HCT116 (cell line): ENCODE results near the gene MPZ. TPM values are rescaled to one million over a fixed set of nuclear protein-coding genes. Genes with fewer than 3 reads are reported as not detected.

Experiments used
- ATAC-seq: fragments of 200-7000 bp; cut with Tn5 transposase; 2 replicates; pipeline ENCODE4 v1.9.1; 2020; ENCODE audit warnings: mild to moderate bottlenecking, moderate library complexity
- BruUV-seq: library from RNA; stranded (reverse); fragments of 400-500 nt; replicated peaks from 2 replicates; lab custom pipeline; 2021; lab: Mats Ljungman, UMichigan
- CTCF ChIA-PET: fragments of 300-600 bp; sonication (Branson Sonifier 250); formaldehyde crosslinking; loops from one replicate; lab custom pipeline; 2021; ENCODE audit warnings: antibody characterized with exemption; lab: Charles Lee
- POLR2A ChIA-PET: fragments of 300-600, 350-600 bp; sonication (Branson Sonifier 250); formaldehyde crosslinking; loops from one replicate; lab custom pipeline; 2021; ENCODE audit warnings: antibody characterized with exemption; lab: Charles Lee
- RAD21 ChIA-PET, 2 experiments: fragments of 300-600 bp; sonication (Branson Sonifier 250); formaldehyde crosslinking; loops; one replicate each; lab custom pipeline; 2023; ENCODE audit warnings: low total read pairs in 2 of 2; ENCODE audit not compliant: uncharacterized antibody in 2 of 2, unreplicated experiment in 2 of 2, low non-redundant PET in 1 of 2; lab: Charles Lee
- DNase-seq: peaks from one replicate; pipeline ENCODE4 v3.0.0-alpha.2; 2010; ENCODE audit warnings: low read depth, low spot score
- H2AFZ ChIP-seq: fragments of 200-600 bp; shearing (Covaris generic), sonication (generic); 2 replicates; pipeline ENCODE4 v1.6.1; 2017; ENCODE audit warnings: low read depth, mixed run types, mixed read lengths, antibody characterized with exemption, low read length; ENCODE audit not compliant: poor library complexity, severe bottlenecking
- H3K27ac ChIP-seq: 2 replicates; pipeline ENCODE4 v1.5.1; 2012; ENCODE audit warnings: low read depth, low read length
- H3K27me3 ChIP-seq: fragments of 200-600 bp; sonication (generic); 2 replicates; pipeline ENCODE4 v1.6.1; 2016; ENCODE audit warnings: mixed run types, low read length, mixed read lengths; ENCODE audit not compliant: insufficient read depth
- H3K36me3 ChIP-seq, 2 experiments: fragments of 200-500 bp in 1 of 2; fragments of 200-600 bp in 1 of 2; sonication (Bioruptor generic) in 1 of 2; sonication (generic) in 1 of 2; 2 replicates each; pipeline versions ENCODE4 v1.5.1 to v1.6.1; 2014 to 2016; ENCODE audit warnings: low read length in 2 of 2, inconsistent platforms in 1 of 2, mixed read lengths in 1 of 2, mixed run types in 1 of 2; ENCODE audit not compliant: insufficient read depth in 2 of 2, control insufficient read depth in 1 of 2
- H3K4me1 ChIP-seq, 2 experiments: fragments of 200-600 bp in 1 of 2; sonication (generic) in 1 of 2; 2 replicates each; pipeline versions ENCODE4 v1.5.1 to v1.6.1; 2012 to 2017; ENCODE audit warnings: low read length in 2 of 2, inconsistent platforms in 1 of 2, mild to moderate bottlenecking in 1 of 2, mixed read lengths in 1 of 2, mixed run types in 1 of 2, moderate library complexity in 1 of 2; ENCODE audit not compliant: insufficient read depth in 2 of 2, control insufficient read depth in 1 of 2
- H3K4me2 ChIP-seq: fragments of 200-600 bp; sonication (generic); 2 replicates; pipeline ENCODE4 v1.6.1; 2017; ENCODE audit warnings: mixed run types, low read length, mixed read lengths
- H3K4me3 ChIP-seq, 2 experiments: fragments of 200-600 bp in 1 of 2; sonication (generic) in 1 of 2; replicated peaks in 1 of 2; 2 replicates each; pipeline ENCODE4 v1.5.1; 2011 to 2016; ENCODE audit warnings: low read length in 2 of 2, control low read depth in 1 of 2, low read depth in 1 of 2, mild to moderate bottlenecking in 1 of 2, mixed read lengths in 1 of 2, mixed run types in 1 of 2
- H3K79me2 ChIP-seq: fragments of 200-600 bp; sonication (generic); 2 replicates; pipeline ENCODE4 v1.6.1; 2017; ENCODE audit warnings: mild to moderate bottlenecking, mixed run types, low read length, moderate library complexity, mixed read lengths; ENCODE audit not compliant: insufficient read depth
- H3K9ac ChIP-seq: fragments of 200-600 bp; sonication (generic); 2 replicates; pipeline ENCODE4 v1.6.1; 2016; ENCODE audit warnings: low read length, mixed read lengths
- H3K9me2 ChIP-seq: fragments of 200-600 bp; sonication (generic), shearing (Covaris generic); 2 replicates; pipeline ENCODE4 v1.6.1; 2017; ENCODE audit warnings: mixed run types, mild to moderate bottlenecking, moderate library complexity; ENCODE audit not compliant: insufficient read depth
- H3K9me3 ChIP-seq, 2 experiments: fragments of 200-500 bp in 1 of 2; fragments of 200-600 bp in 1 of 2; sonication (Bioruptor generic) in 1 of 2; sonication (generic) in 1 of 2; 2 replicates each; pipeline ENCODE4 v1.6.1; 2014 to 2017; ENCODE audit warnings: low read length in 2 of 2, mixed read lengths in 2 of 2, inconsistent platforms in 1 of 2, low read depth in 1 of 2, mild to moderate bottlenecking in 1 of 2, mixed run types in 1 of 2, moderate library complexity in 1 of 2; ENCODE audit not compliant: control insufficient read depth in 1 of 2, insufficient read depth in 1 of 2
- H4K20me1 ChIP-seq: fragments of 200-600 bp; sonication (generic), shearing (Covaris generic); 2 replicates; pipeline ENCODE4 v1.6.1; 2017; ENCODE audit warnings: mixed run types, mild to moderate bottlenecking, moderate library complexity; ENCODE audit not compliant: insufficient read depth
- CBX3 ChIP-seq: IDR thresholded peaks from 2 replicates; pipeline ENCODE4 v1.6.1; 2012; ENCODE audit warnings: low read depth
- CTCF ChIP-seq, 3 experiments: fragments of 200-600 bp in 1 of 3; sonication (generic) in 1 of 3; IDR thresholded peaks in 2 of 3; conservative IDR thresholded peaks in 1 of 3; 2 replicates each; pipeline ENCODE4 v1.5.1; 2012 to 2017; ENCODE audit warnings: low read depth in 2 of 3, low read length in 2 of 3, antibody characterized with exemption in 1 of 3, borderline replicate concordance in 1 of 3, control low read depth in 1 of 3, mild to moderate bottlenecking in 1 of 3, mixed read lengths in 1 of 3, mixed run types in 1 of 3, moderate library complexity in 1 of 3; ENCODE audit not compliant: insufficient read depth in 1 of 3
- ELF1 ChIP-seq: IDR thresholded peaks from 2 replicates; pipeline ENCODE4 v1.6.1; 2012; ENCODE audit warnings: low read depth, borderline replicate concordance
- EZH2 ChIP-seq: fragments of 200-600 bp; sonication (generic); IDR thresholded peaks from 2 replicates; pipeline ENCODE4 v1.6.1; 2017; ENCODE audit warnings: antibody characterized with exemption, mixed run types
- EZH2phosphoT487 ChIP-seq: fragments of 200-600 bp; IDR thresholded peaks from 2 replicates; pipeline ENCODE4 v1.6.1; 2018; ENCODE audit warnings: antibody characterized with exemption, borderline replicate concordance
- REST ChIP-seq: IDR thresholded peaks from 2 replicates; pipeline ENCODE4 v1.6.1; 2012; ENCODE audit warnings: low read depth
- SIN3A ChIP-seq: IDR thresholded peaks from 2 replicates; pipeline ENCODE4 v1.6.1; 2012; ENCODE audit warnings: low read depth
- SP1 ChIP-seq: IDR thresholded peaks from 2 replicates; pipeline ENCODE4 v1.6.1; 2012; ENCODE audit warnings: low read depth
- SRF ChIP-seq: IDR thresholded peaks from 2 replicates; pipeline ENCODE4 v1.6.1; 2012; ENCODE audit warnings: low read depth
- YY1 ChIP-seq: IDR thresholded peaks from 2 replicates; pipeline ENCODE4 v1.6.1; 2011; ENCODE audit warnings: low read length, low read depth, moderate library complexity, mild to moderate bottlenecking; ENCODE audit not compliant: insufficient replicate concordance; ENCODE audit errors: extremely low read depth
- intact Hi-C: fragments of 100-400 bp; cut with micrococcal nuclease; formaldehyde crosslinking; loops from 2 replicates; pipeline ENCODE4 v1.10.0; 2022
- total RNA-seq: library from RNA; stranded (reverse); gene quantifications from one replicate; pipeline ENCODE4 v1.2.1, GENCODE V29; 2021; ENCODE audit not compliant: unreplicated experiment

The MPZ gene
- total RNA-seq, 1 experiment from 2014 or later = 3.6 TPM

GRCh38 chr1:161307892-161308638 lies 1.7 kb downstream of the MPZ start:
- H2AFZ ChIP-seq = no peak overlapping the region
- RAD21 ChIA-PET = no interaction called here
- H3K79me2 ChIP-seq = peaks cover 6% of the 10 kb centered on the region
- TF ChIP-seq EZH2 (no peak), CBX3 (no peak), ELF1 (no peak)
- CTCF ChIA-PET = no interaction called here
- ATAC-seq = no peak
- no peaks in the 10 kb centered on the region for H3K9me2 ChIP-seq
- no peak for DNase-seq
- intact Hi-C loops = no loop called here
- no peaks in the 10 kb centered on the region for H3K36me3 ChIP-seq
- H3K9ac ChIP-seq = no peak overlapping the region
- peaks cover 8 to 31% of the 10 kb centered on the region in 2 experiments; a peak in 3 of 4 replicates for H3K4me1 ChIP-seq
- H3K4me3 ChIP-seq = no peak overlapping the region
- no TSS peak for BruUV-seq
- no peaks in the 10 kb centered on the region for H3K9me3 ChIP-seq
- no peaks in the 10 kb centered on the region for H4K20me1 ChIP-seq
- no peak overlapping the region for H3K27ac ChIP-seq
- H3K4me2 ChIP-seq = no peak overlapping the region
- POLR2A ChIA-PET = no interaction called here
- no peaks in the 10 kb centered on the region for H3K27me3 ChIP-seq

DNA sequence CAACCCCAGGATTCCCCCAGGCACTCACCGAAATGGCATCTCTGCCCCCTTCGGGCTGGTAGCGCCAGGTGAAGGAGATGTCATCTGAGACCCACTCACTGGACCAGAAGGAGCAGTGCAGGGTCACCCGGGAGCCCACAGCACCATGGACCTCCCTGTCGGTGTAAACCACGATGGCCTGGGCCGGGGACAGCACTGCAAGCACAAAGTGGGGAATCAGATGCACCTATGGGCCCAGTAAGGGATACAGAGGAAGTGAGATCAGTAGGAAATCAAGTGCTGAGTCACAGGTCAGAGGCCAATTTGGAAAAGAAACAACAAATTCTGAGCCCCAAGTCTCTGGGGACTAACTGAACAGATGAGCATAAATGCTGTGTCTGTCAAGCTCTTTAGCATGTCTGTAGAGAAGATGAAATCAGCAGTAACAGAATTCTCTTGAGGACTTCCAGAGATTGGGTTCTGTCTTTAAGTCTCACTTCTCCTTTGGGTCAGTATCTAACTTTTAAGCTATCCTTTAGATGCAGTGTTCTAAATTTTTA lies 2.5 kb downstream of the MPZ start:
- H3K79me2 ChIP-seq = peaks cover 6% of the 10 kb centered on the region
- TF ChIP-seq SP1 = no peak
- TF ChIP-seq SRF = no peak
- TF ChIP-seq EZH2phosphoT487 = no peak
- no peak for TF ChIP-seq YY1
- TF ChIP-seq SIN3A = no peak
- no peak for TF ChIP-seq EZH2
- TF ChIP-seq REST = no peak
- TF ChIP-seq CTCF (IDR thresholded peaks at IDR 0.05 in 2 of 3, conservative IDR thresholded peaks at IDR 0.05 in 1 of 3; ENCODE audit: borderline replicate concordance in 1 of 3, insufficient read depth in 1 of 3, low read depth in 2 of 3, low read length in 2 of 3) = no peak
- TF ChIP-seq, all 23 proteins: peak for 0
- Histone ChIP-seq H3K9me3 (no peaks in the 10 kb centered on the region), H3K36me3 (no peaks in the 10 kb centered on the region), H3K9me2 (no peaks in the 10 kb centered on the region), H3K4me3 (no peak overlapping the region), H2AFZ (no peak overlapping the region), H3K4me1 (peaks cover 8 to 31% of the 10 kb centered on the region in 2 experiments; a peak in 3 of 4 replicates), H4K20me1 (no peaks in the 10 kb centered on the region), H3K27me3 (no peaks in the 10 kb centered on the region), H3K9ac (no peak overlapping the region), H3K27ac (no peak overlapping the region; the same call in 1 of the 2 replicates), H3K4me2 (peak overlapping the region; percentile 87)
- ATAC-seq = no peak
- BruUV-seq = no TSS peak
- intact Hi-C loops = no loop called here
- ChIA-PET POLR2A (no interaction called here), RAD21 (no interaction called here), CTCF (interaction anchor here (1.8 kb wide), 1 partner anchor 81 kb away, joined by 20 read pairs; the partner anchor contains the start of gene TOMM40L)
- DNase-seq = no peak
